Karpas-422 (cell line): Measurements from ENCODE around the gene ASPDH. TPM values are rescaled to one million over a fixed set of nuclear protein-coding genes. Genes with fewer than 3 reads are reported as not detected.
"Not testable (repeated sequence)": the region's sequence is repeated elsewhere in the genome, so short reads cannot be mapped to it uniquely, and the experiment has no call there.

ENCODE experiments used
- DNase-seq: peaks from one replicate; pipeline ENCODE4 v3.0.0-alpha.2; 2015
- H2AFZ ChIP-seq: fragments of 200-600 bp; sonication (generic); 2 replicates; pipeline ENCODE4 v1.6.1; 2014; ENCODE audit warnings: antibody characterized with exemption, low read length, mixed read lengths
- H3K27ac ChIP-seq: fragments of 200-600 bp; sonication (generic); 2 replicates; pipeline ENCODE4 v1.5.1; 2014; ENCODE audit warnings: mild to moderate bottlenecking, low read length, moderate library complexity
- H3K27me3 ChIP-seq: fragments of 200-600 bp; sonication (generic); 2 replicates; pipeline ENCODE4 v1.6.1; 2014; ENCODE audit warnings: low read length, mixed read lengths
- H3K36me3 ChIP-seq: fragments of 200-600 bp; sonication (generic); 2 replicates; pipeline ENCODE4 v1.6.1; 2014; ENCODE audit warnings: low read length, mixed read lengths; ENCODE audit not compliant: insufficient read depth
- H3K4me1 ChIP-seq: fragments of 200-600 bp; sonication (generic); 2 replicates; pipeline ENCODE4 v1.6.1; 2014; ENCODE audit warnings: mild to moderate bottlenecking, low read length, mixed read lengths
- H3K4me2 ChIP-seq: fragments of 200-600 bp; sonication (generic); 2 replicates; pipeline ENCODE4 v1.6.1; 2014; ENCODE audit warnings: low read length, low read depth, mild to moderate bottlenecking; ENCODE audit not compliant: poor library complexity, severe bottlenecking
- H3K4me3 ChIP-seq: fragments of 200-600 bp; sonication (generic); 2 replicates; pipeline ENCODE4 v1.5.1; 2014; ENCODE audit warnings: mild to moderate bottlenecking, antibody characterized with exemption, low read length, mixed read lengths
- H3K79me2 ChIP-seq: fragments of 200-600 bp; sonication (generic); 2 replicates; pipeline ENCODE4 v1.6.1; 2014; ENCODE audit warnings: mild to moderate bottlenecking, low read length, mixed read lengths
- H3K9ac ChIP-seq: fragments of 200-600 bp; sonication (generic); 2 replicates; pipeline ENCODE4 v1.6.0; 2014; ENCODE audit warnings: low read length
- H3K9me2 ChIP-seq: fragments of 200-600 bp; sonication (generic), shearing (Covaris generic); replicated peaks from 2 replicates; pipeline ENCODE4 v1.6.0; 2014; ENCODE audit warnings: mild to moderate bottlenecking, low read length, moderate library complexity; ENCODE audit not compliant: insufficient read depth
- H3K9me3 ChIP-seq: fragments of 300-700, 200-600 bp; sonication (generic); 2 replicates; pipeline ENCODE4 v1.6.1; 2014; ENCODE audit warnings: low read length, mixed read lengths
- H4K20me1 ChIP-seq: fragments of 200-600 bp; sonication (generic); 2 replicates; pipeline ENCODE4 v1.6.1; 2014; ENCODE audit warnings: mild to moderate bottlenecking, antibody characterized with exemption, low read length, low read depth; ENCODE audit not compliant: insufficient read depth
- total RNA-seq: library from RNA; depleted of rRNA; stranded (reverse); fragments of >200 nt; shearing (Covaris generic); gene quantifications from 2 replicates; pipeline ENCODE4 v1.2.3, GENCODE V29; 2014; ENCODE audit warnings: low replicate concordance

Gene ASPDH
- total RNA-seq, 1 experiment from 2014 or later, result not detected

DNA sequence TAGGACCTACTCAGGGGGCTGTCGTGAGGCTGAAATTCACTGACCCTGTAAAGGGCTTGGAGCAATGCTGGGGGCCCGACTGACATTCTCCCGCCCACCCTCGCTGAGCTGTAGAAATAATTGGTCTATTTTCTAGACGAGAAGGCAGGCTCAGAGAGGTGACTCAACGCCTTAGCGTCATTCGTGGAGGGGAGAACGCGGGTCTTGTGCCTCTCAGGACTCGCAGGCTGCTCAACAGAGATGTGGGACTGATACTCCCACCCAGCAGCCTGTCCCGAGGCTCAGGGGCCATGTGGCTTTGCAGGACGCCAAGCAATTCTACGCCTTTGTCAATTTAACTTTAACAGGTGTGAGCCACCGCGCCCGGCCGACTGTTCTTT, 23.6 kb upstream of the ASPDH start:
- no peaks in the 10 kb centered on the region for H3K4me1 ChIP-seq
- H3K36me3 ChIP-seq, result no peaks in the 10 kb centered on the region
- no peaks in the 10 kb centered on the region for H3K9me2 ChIP-seq
- DNase-seq, result no peak
- H3K79me2 ChIP-seq, result no peaks in the 10 kb centered on the region
- no peak overlapping the region for H2AFZ ChIP-seq
- H3K27ac ChIP-seq, result no peak overlapping the region
- H3K4me3 ChIP-seq, result no peak overlapping the region
- no peak overlapping the region for H3K4me2 ChIP-seq
- no peak overlapping the region for H3K9ac ChIP-seq
- no peaks in the 10 kb centered on the region for H4K20me1 ChIP-seq
- H3K9me3 ChIP-seq, result peaks cover 6% of the 10 kb centered on the region
- H3K27me3 ChIP-seq, result no peaks in the 10 kb centered on the region; the same call in 1 of the 2 replicates

GRCh38 chr19:50536662-50537305, 23.1 kb upstream of the ASPDH start:
- Histone ChIP-seq H3K9me2 (no peaks in the 10 kb centered on the region), H3K4me2 (no peak overlapping the region), H2AFZ (no peak overlapping the region), H3K27me3 (no peaks in the 10 kb centered on the region; the same call in 1 of the 2 replicates), H3K9me3 (peaks cover 6% of the 10 kb centered on the region), H4K20me1 (no peaks in the 10 kb centered on the region), H3K9ac (no peak overlapping the region), H3K4me1 (no peaks in the 10 kb centered on the region), H3K4me3 (no peak overlapping the region), H3K79me2 (no peaks in the 10 kb centered on the region), H3K27ac (no peak overlapping the region), H3K36me3 (no peaks in the 10 kb centered on the region)
- DNase-seq, result peak; percentile 65

GRCh38 chr19:50535672-50536187, 22.0 kb upstream of the ASPDH start:
- H3K9me3 ChIP-seq, result peaks cover 6% of the 10 kb centered on the region
- H4K20me1 ChIP-seq, result no peaks in the 10 kb centered on the region
- H3K27me3 ChIP-seq, result no peaks in the 10 kb centered on the region; the same call in 1 of the 2 replicates
- no peak overlapping the region for H3K27ac ChIP-seq
- H3K4me2 ChIP-seq, result no peak overlapping the region
- no peaks in the 10 kb centered on the region for H3K9me2 ChIP-seq
- no peak overlapping the region for H3K4me3 ChIP-seq
- H3K4me1 ChIP-seq, result no peaks in the 10 kb centered on the region
- no peak overlapping the region for H2AFZ ChIP-seq
- H3K79me2 ChIP-seq, result no peaks in the 10 kb centered on the region
- H3K36me3 ChIP-seq, result no peaks in the 10 kb centered on the region
- DNase-seq, result no peak
- no peak overlapping the region for H3K9ac ChIP-seq

- H3K27ac ChIP-seq, result no peak overlapping the region
- no peak overlapping the region for H3K9ac ChIP-seq
- no peak for DNase-seq
- H3K4me3 ChIP-seq, result no peak overlapping the region
- H3K9me2 ChIP-seq, result no peaks in the 10 kb centered on the region
- H3K27me3 ChIP-seq, result no peaks in the 10 kb centered on the region; the same call in 1 of the 2 replicates
- no peaks in the 10 kb centered on the region for H3K4me1 ChIP-seq
- H3K9me3 ChIP-seq, result peaks cover 6% of the 10 kb centered on the region
- no peak overlapping the region for H2AFZ ChIP-seq
- no peaks in the 10 kb centered on the region for H4K20me1 ChIP-seq
- no peaks in the 10 kb centered on the region for H3K36me3 ChIP-seq
- no peak overlapping the region for H3K4me2 ChIP-seq
- no peaks in the 10 kb centered on the region for H3K79me2 ChIP-seq
Measured at GRCh38 chr19:50534478-50534877, 20.8 kb upstream of the ASPDH start.

GRCh38 chr19:50532952-50533351, 19.2 kb upstream of the ASPDH start:
- no peaks in the 10 kb centered on the region for H4K20me1 ChIP-seq
- no peak overlapping the region for H3K4me3 ChIP-seq
- H2AFZ ChIP-seq, result no peak overlapping the region
- no peak overlapping the region for H3K4me2 ChIP-seq
- H3K9me3 ChIP-seq, result peaks cover 6% of the 10 kb centered on the region
- H3K27ac ChIP-seq, result no peak overlapping the region
- H3K79me2 ChIP-seq, result no peaks in the 10 kb centered on the region
- DNase-seq, result no peak
- no peak overlapping the region for H3K9ac ChIP-seq
- no peaks in the 10 kb centered on the region; the same call in 1 of the 2 replicates for H3K27me3 ChIP-seq
- no peaks in the 10 kb centered on the region for H3K9me2 ChIP-seq
- H3K4me1 ChIP-seq, result no peaks in the 10 kb centered on the region
- H3K36me3 ChIP-seq, result no peaks in the 10 kb centered on the region

GRCh38 chr19:50531171-50531612, 17.5 kb upstream of the ASPDH start:
- no peaks in the 10 kb centered on the region for H4K20me1 ChIP-seq
- H3K4me2 ChIP-seq, result no peak overlapping the region
- no peaks in the 10 kb centered on the region for H3K4me1 ChIP-seq
- no peaks in the 10 kb centered on the region for H3K9me2 ChIP-seq
- H3K27me3 ChIP-seq, result no peaks in the 10 kb centered on the region; the same call in 1 of the 2 replicates
- H2AFZ ChIP-seq, result no peak overlapping the region
- no peak overlapping the region for H3K27ac ChIP-seq
- H3K4me3 ChIP-seq, result no peak overlapping the region
- DNase-seq, result no peak
- H3K79me2 ChIP-seq, result no peaks in the 10 kb centered on the region
- H3K9ac ChIP-seq, result no peak overlapping the region
- peaks cover 6% of the 10 kb centered on the region for H3K9me3 ChIP-seq
- no peaks in the 10 kb centered on the region for H3K36me3 ChIP-seq

DNA sequence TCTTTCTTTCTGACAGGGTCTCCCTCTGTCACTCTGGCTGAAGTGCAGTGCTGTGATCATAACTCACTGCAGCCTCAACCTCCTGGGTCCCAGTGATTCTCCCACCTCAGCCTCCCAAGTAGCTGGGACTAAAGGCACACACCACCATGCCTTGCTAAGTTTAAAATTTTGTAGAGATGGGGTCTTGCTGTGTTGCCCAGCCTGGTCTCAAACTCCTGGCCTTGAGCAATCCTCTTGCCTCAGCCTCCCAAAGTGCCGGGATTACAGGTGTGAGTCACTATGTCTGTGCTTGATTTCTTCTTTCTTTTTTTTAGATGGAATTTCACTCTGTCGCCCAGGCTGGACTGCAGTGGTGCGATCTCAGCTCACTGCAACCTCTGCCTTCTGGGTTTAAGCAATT, 14.3 kb upstream of the ASPDH start:
- not testable (repeated sequence) for H3K79me2 ChIP-seq, H3K9ac ChIP-seq, H3K4me2 ChIP-seq, H3K4me3 ChIP-seq, H3K9me2 ChIP-seq, DNase-seq, H2AFZ ChIP-seq, H3K27me3 ChIP-seq, H3K9me3 ChIP-seq, H3K36me3 ChIP-seq, H3K27ac ChIP-seq, H3K4me1 ChIP-seq, H4K20me1 ChIP-seq

- H3K9ac ChIP-seq, result no peak overlapping the region
- H3K9me3 ChIP-seq, result no peaks in the 10 kb centered on the region
- H3K27me3 ChIP-seq, result no peaks in the 10 kb centered on the region
- DNase-seq, result no peak
- no peaks in the 10 kb centered on the region for H3K4me1 ChIP-seq
- H3K4me3 ChIP-seq, result no peak overlapping the region
- no peaks in the 10 kb centered on the region for H3K36me3 ChIP-seq
- no peaks in the 10 kb centered on the region for H3K79me2 ChIP-seq
- no peak overlapping the region for H3K4me2 ChIP-seq
- H3K9me2 ChIP-seq, result no peaks in the 10 kb centered on the region
- no peaks in the 10 kb centered on the region for H4K20me1 ChIP-seq
- no peak overlapping the region for H2AFZ ChIP-seq
- H3K27ac ChIP-seq, result no peak overlapping the region
Measured at GRCh38 chr19:50522881-50523280, 9.2 kb upstream of the ASPDH start.
